Caco-2 (cell line): ENCODE results near the gene GPR157. TPM values are rescaled to one million over a fixed set of nuclear protein-coding genes. Genes with fewer than 3 reads are reported as not detected.
A peak's percentile ranks its signal among the peaks of the same experiment; 100 is the strongest.

Experiments
- BruUV-seq: library from RNA; stranded (reverse); fragments of 400-500 nt; replicated peaks from 2 replicates; lab custom pipeline; 2021; lab: Mats Ljungman, UMichigan
- CTCF ChIA-PET: fragments of 300-600 bp; sonication (Branson Sonifier 250); formaldehyde crosslinking; loops from one replicate; lab custom pipeline; 2022; ENCODE audit warnings: antibody characterized with exemption; lab: Charles Lee
- POLR2A ChIA-PET: fragments of 300-600 bp; sonication (Branson Sonifier 250); formaldehyde crosslinking; loops from one replicate; lab custom pipeline; 2022; ENCODE audit warnings: antibody characterized with exemption; lab: Charles Lee
- DNase-seq, 2 experiments: peaks; one replicate each; pipeline versions ENCODE4 v3.0.0 to v3.0.0-alpha.2; 2020 to 2022
- H3K27me3 ChIP-seq: replicated peaks from 2 replicates; pipeline ENCODE4 v1.6.0; 2011; ENCODE audit warnings: low read length; ENCODE audit not compliant: control insufficient read depth, insufficient read depth
- H3K36me3 ChIP-seq: 2 replicates; pipeline ENCODE4 v1.5.1; 2011; ENCODE audit warnings: low read length; ENCODE audit not compliant: control insufficient read depth, insufficient read depth
- H3K4me1 ChIP-seq: fragments of 250-450 bp; sonication (Bioruptor Pico); 2 replicates; pipeline ENCODE4 v1.5.1; 2020; ENCODE audit warnings: mild to moderate bottlenecking
- H3K4me3 ChIP-seq: 2 replicates; pipeline ENCODE4 v1.5.1; 2011; ENCODE audit warnings: low read depth, mild to moderate bottlenecking, control low read depth, low read length
- H3K9me3 ChIP-seq: fragments of 250-450 bp; sonication (Bioruptor Pico); 2 replicates; pipeline ENCODE4 v1.5.1; 2020; ENCODE audit warnings: mild to moderate bottlenecking, moderate library complexity
- H3K27ac Mint-ChIP-seq: one replicate; pipeline ENCODE4 v1.8.0; 2022; ENCODE audit warnings: mixed read lengths; ENCODE audit not compliant: unreplicated experiment
- H3K27me3 Mint-ChIP-seq: one replicate; pipeline ENCODE4 v1.8.0; 2022; ENCODE audit warnings: mixed read lengths; ENCODE audit not compliant: insufficient read depth, unreplicated experiment
- H3K36me3 Mint-ChIP-seq: one replicate; pipeline ENCODE4 v1.8.0; 2022; ENCODE audit warnings: mild to moderate bottlenecking, mixed read lengths; ENCODE audit not compliant: insufficient read depth, unreplicated experiment
- H3K4me1 Mint-ChIP-seq: one replicate; pipeline ENCODE4 v1.8.0; 2022; ENCODE audit warnings: low read depth, mixed read lengths; ENCODE audit not compliant: unreplicated experiment
- H3K4me3 Mint-ChIP-seq: one replicate; pipeline ENCODE4 v1.8.0; 2022; ENCODE audit warnings: mild to moderate bottlenecking, moderate library complexity, mixed read lengths; ENCODE audit not compliant: unreplicated experiment
- H3K9me3 Mint-ChIP-seq: one replicate; pipeline ENCODE4 v1.8.0; 2022; ENCODE audit warnings: mixed read lengths; ENCODE audit not compliant: unreplicated experiment
- intact Hi-C: fragments of 100-400 bp; cut with micrococcal nuclease; formaldehyde crosslinking; loops from one replicate; pipeline ENCODE4 v1.10.0; 2022; ENCODE audit not compliant: unreplicated experiment
- total RNA-seq: library from RNA; stranded (reverse); gene quantifications from 2 replicates; pipeline ENCODE4 v1.2.3, GENCODE V29; 2022
- TF ChIP-seq, protein P1 (sequence below), 2 experiments: fragments of 200-600 bp in 1 of 2; IDR thresholded peaks; 1 replicate in 1 of 2; 2 replicates in 1 of 2; pipeline versions ENCODE4 v1.5.1 to v1.8.0; 2011 to 2022; ENCODE audit warnings: antibody characterized with exemption in 1 of 2, control low read depth in 1 of 2, inconsistent platforms in 1 of 2, low read depth in 1 of 2, low read length in 1 of 2, mild to moderate bottlenecking in 1 of 2, moderate library complexity in 1 of 2; ENCODE audit not compliant: insufficient read depth in 1 of 2, severe bottlenecking in 1 of 2, unreplicated experiment in 1 of 2

GPR157 gene
- total RNA-seq, 1 experiment from 2014 or later, result 17.2 TPM

GRCh38 chr1:9080705-9081291 lies 48.1 kb downstream of the GPR157 start:
- Mint-ChIP-seq H3K4me1 (peaks cover 16% of the 10 kb centered on the region), H3K27ac (no peak overlapping the region), H3K36me3 (no peaks in the 10 kb centered on the region), H3K4me3 (no peak overlapping the region), H3K27me3 (no peaks in the 10 kb centered on the region), H3K9me3 (no peaks in the 10 kb centered on the region)
- TF ChIP-seq, protein P1, sequence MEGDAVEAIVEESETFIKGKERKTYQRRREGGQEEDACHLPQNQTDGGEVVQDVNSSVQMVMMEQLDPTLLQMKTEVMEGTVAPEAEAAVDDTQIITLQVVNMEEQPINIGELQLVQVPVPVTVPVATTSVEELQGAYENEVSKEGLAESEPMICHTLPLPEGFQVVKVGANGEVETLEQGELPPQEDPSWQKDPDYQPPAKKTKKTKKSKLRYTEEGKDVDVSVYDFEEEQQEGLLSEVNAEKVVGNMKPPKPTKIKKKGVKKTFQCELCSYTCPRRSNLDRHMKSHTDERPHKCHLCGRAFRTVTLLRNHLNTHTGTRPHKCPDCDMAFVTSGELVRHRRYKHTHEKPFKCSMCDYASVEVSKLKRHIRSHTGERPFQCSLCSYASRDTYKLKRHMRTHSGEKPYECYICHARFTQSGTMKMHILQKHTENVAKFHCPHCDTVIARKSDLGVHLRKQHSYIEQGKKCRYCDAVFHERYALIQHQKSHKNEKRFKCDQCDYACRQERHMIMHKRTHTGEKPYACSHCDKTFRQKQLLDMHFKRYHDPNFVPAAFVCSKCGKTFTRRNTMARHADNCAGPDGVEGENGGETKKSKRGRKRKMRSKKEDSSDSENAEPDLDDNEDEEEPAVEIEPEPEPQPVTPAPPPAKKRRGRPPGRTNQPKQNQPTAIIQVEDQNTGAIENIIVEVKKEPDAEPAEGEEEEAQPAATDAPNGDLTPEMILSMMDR (IDR thresholded peaks at IDR 0.05; ENCODE audit: insufficient read depth in 1 of 2, low read depth in 1 of 2, low read length in 1 of 2, severe bottlenecking in 1 of 2, unreplicated experiment in 1 of 2), result no peak
- no peak for DNase-seq
- intact Hi-C loops, result no loop called here
- Histone ChIP-seq H3K27me3 (no peaks in the 10 kb centered on the region), H3K9me3 (no peaks in the 10 kb centered on the region), H3K4me1 (peaks cover 44% of the 10 kb centered on the region), H3K36me3 (no peaks in the 10 kb centered on the region), H3K4me3 (no peak overlapping the region)
- no TSS peak for BruUV-seq
- CTCF ChIA-PET, result no interaction called here
- POLR2A ChIA-PET, result no interaction called here

DNA sequence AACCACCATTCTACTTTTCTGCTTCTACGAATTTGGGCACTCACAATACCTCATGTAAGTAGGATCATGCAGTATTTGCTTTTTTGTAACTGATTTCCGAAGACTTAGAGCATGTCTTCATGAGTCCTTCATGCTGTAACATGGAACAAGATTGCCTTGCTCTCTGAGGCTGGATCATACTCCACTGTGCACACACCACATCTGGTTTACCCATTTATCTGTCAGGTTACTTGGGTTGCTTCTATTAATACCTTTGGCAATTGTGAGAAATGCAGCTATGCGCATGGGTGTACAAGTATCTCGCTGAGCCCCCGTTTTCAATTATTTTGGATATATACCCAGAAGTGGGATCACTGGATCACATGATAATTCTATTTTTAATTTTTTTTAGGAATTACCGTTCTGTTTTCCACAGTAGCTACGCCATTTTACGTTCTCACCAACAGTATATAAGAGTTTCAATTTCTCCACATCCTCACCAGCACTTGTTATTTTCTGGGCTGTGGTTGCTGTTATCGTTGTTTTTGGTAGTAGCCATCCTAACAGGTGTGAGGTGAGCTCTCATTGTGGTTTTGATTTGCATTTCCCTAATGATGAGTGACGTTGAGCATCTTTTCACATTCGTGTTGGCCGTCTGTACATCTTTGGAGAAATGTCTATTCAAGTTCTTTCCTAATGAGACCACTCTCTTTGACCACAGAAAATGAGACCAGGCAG lies 48.8 kb downstream of the GPR157 start:
- Mint-ChIP-seq H3K4me3 (no peak overlapping the region), H3K9me3 (no peaks in the 10 kb centered on the region)

DNA sequence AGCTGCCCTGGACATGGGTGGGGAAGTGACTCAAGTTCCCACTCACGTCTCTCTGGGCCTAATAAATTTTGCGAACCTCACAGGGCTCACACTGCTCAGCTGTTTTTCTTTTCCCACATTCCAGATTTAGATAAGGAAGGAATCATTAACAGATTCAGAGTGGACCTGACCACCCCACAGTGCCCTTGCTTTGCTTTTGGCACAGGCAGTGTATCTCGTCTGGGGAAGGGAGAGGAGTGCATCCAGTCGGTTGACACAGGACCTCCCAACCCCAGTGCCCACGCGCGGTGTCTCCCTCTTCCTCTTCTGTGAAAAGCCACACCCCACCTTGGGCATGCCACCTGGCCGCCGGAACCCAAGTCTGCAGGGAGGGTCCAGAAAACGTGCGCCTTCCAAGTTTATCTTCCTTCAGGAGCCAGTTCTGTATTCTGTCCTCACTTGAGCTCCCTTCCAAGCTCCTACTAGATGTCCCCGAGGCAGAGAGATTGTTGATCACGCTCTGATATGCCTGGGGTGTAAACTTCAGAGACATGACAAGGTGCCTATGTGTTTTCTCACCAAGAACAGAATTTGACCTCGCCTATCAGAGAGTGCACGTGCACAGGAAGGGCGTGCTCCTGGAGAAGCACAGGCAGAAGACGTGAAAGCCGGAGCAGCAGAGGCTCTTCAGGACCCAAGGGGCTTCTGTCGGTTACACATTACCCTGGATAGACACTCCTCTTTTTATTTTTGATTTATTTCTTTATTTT lies 50.0 kb downstream of the GPR157 start:
- H3K4me3 ChIP-seq, result no peak overlapping the region
- peak; percentile 10 to 74 for DNase-seq

More for the DNA sequence above, 48.8 kb downstream of the GPR157 start:
- Histone ChIP-seq H3K4me3 (no peak overlapping the region), H3K27me3 (no peaks in the 10 kb centered on the region), H3K9me3 (no peaks in the 10 kb centered on the region), H3K36me3 (no peaks in the 10 kb centered on the region), H3K4me1 (peaks cover 37% of the 10 kb centered on the region)
- ChIA-PET POLR2A (no interaction called here), CTCF (no interaction called here)
- no peaks in the 10 kb centered on the region for H3K36me3 Mint-ChIP-seq
- H3K27ac Mint-ChIP-seq, result peak overlapping the region; percentile 59
- H3K27me3 Mint-ChIP-seq, result no peaks in the 10 kb centered on the region
- TF ChIP-seq, protein P1 (IDR thresholded peaks at IDR 0.05; ENCODE audit: insufficient read depth in 1 of 2, low read depth in 1 of 2, low read length in 1 of 2, severe bottlenecking in 1 of 2, unreplicated experiment in 1 of 2), result no peak
- intact Hi-C loops, result no loop called here
- H3K4me1 Mint-ChIP-seq, result peaks cover 10% of the 10 kb centered on the region
- DNase-seq, result no peak
- no TSS peak for BruUV-seq

More for the DNA sequence above, 50.0 kb downstream of the GPR157 start:
- Histone ChIP-seq H3K4me1 (peaks cover 28% of the 10 kb centered on the region), H3K27me3 (no peaks in the 10 kb centered on the region), H3K36me3 (no peaks in the 10 kb centered on the region), H3K9me3 (no peaks in the 10 kb centered on the region)
- POLR2A ChIA-PET, result interaction anchor here (0.6 kb wide), 1 partner anchor 25 kb away, joined by 5 read pairs; no protein-coding TSS in a partner anchor
- Mint-ChIP-seq H3K4me1 (peaks cover 6% of the 10 kb centered on the region), H3K27me3 (no peaks in the 10 kb centered on the region), H3K4me3 (peak overlapping the region; percentile 24), H3K9me3 (no peaks in the 10 kb centered on the region), H3K36me3 (no peaks in the 10 kb centered on the region), H3K27ac (peak overlapping the region; percentile 59)
- no TSS peak for BruUV-seq
- CTCF ChIA-PET, result no interaction called here
- TF ChIP-seq, protein P1 (IDR thresholded peaks at IDR 0.05; ENCODE audit: insufficient read depth in 1 of 2, low read depth in 1 of 2, low read length in 1 of 2, severe bottlenecking in 1 of 2, unreplicated experiment in 1 of 2), result no peak
- intact Hi-C loops, result no loop called here
